Ectodermal cell (in vitro differentiated cells): ENCODE results near the gene WDR5B.
"Not testable (repeated sequence)": the region's sequence is repeated elsewhere in the genome, so short reads cannot be mapped to it uniquely, and the experiment has no call there.

Source experiments
- H3K27ac ChIP-seq: 2 replicates; pipeline ENCODE4 v1.7.0; 2013; ENCODE audit warnings: mild to moderate bottlenecking, low read depth, low read length; ENCODE audit not compliant: insufficient read depth, poor library complexity, severe bottlenecking
- H3K27me3 ChIP-seq: 2 replicates; pipeline ENCODE4 v1.7.0; 2013; ENCODE audit warnings: mild to moderate bottlenecking, low read length; ENCODE audit not compliant: insufficient read depth, control insufficient read depth, poor library complexity, severe bottlenecking
- H3K36me3 ChIP-seq: one replicate; pipeline ENCODE4 v1.7.0; 2013; ENCODE audit warnings: low read length; ENCODE audit not compliant: control insufficient read depth, insufficient read depth
- H3K4me1 ChIP-seq: one replicate; pipeline ENCODE4 v1.7.0; 2013; ENCODE audit warnings: low read length; ENCODE audit not compliant: control insufficient read depth, insufficient read depth
- H3K4me3 ChIP-seq: 2 replicates; pipeline ENCODE4 v1.7.0; 2013; ENCODE audit warnings: low read depth, low read length, control low read depth; ENCODE audit not compliant: insufficient read depth
- H3K9me3 ChIP-seq: 2 replicates; pipeline ENCODE4 v1.7.0; 2013; ENCODE audit warnings: mild to moderate bottlenecking, low read length, moderate library complexity; ENCODE audit not compliant: control insufficient read depth
- WGBS, 2 experiments: methylation state at CpG; one replicate each; pipeline ENCODE4 v1.1.7; 2013; ENCODE audit warnings: missing lambda C conversion rate in 2 of 2; 5-methylcytosine and 5-hydroxymethylcytosine counted together

Gene WDR5B

DNA sequence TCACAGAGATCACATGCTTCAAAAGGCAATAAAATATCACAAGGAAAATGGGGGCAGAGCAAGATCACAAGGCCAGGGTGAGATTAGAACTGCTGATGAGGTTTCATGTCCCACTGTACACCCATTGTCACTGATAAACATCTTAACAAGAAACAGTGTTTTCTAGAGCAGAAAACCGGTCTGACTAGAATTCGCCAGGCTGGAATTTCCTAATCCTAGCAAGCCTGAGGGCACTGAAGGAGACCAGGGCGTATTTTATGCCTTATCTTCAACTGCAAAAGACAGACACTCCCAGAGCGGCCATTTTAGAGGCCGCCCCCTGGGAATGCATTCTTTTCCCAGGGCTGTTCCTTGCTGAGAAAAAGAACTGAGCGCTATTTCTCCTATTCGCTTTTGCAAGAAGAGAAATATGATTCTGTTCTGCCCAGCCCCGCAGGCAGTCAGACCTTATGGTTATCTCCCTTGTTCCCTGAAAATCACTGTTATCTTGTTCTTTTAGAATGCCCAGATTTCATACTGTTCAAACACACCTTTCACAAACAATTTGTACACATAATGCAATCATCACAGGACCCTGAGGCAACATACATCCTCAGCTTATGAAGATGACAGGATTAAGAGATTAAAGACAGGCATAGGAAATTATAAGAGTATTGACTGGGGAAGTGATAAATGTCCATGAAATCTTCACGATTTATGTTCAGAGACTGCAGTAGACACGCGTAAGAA is 28.1 kb upstream of the WDR5B start:
- peak overlapping the region; percentile 36 for H3K27ac ChIP-seq

DNA sequence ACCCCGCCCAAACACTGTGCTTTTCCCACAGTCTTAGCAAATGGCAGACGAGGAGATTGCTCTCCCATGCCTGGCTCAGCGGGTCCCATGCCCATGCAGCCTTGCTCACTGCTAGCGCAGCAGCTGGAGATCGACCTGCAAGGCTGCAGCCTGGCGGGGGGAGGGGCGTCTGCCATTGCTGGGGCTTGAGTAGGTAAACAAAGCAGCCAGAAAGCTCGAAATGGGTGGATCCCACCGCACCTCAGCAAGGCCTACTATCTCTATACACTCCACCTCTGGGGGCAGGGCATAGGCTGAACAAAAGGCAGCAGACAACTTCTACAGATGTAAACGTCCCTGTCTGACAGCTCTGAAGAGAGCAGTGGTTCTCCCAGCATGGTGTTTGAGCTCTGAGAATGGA is 27.2 kb upstream of the WDR5B start:
- no peaks in the 10 kb centered on the region for H3K27me3 ChIP-seq
- H3K9me3 ChIP-seq: no peaks in the 10 kb centered on the region
- peaks cover 19% of the 10 kb centered on the region for H3K36me3 ChIP-seq
- no peak overlapping the region for H3K4me3 ChIP-seq
- 31% methylated on average over 10 of the region's 10 CpGs for WGBS, 2 experiments
- no peaks in the 10 kb centered on the region for H3K4me1 ChIP-seq
- no peak overlapping the region for H3K27ac ChIP-seq

More for the DNA sequence above, 28.1 kb upstream of the WDR5B start:
- H3K4me1 ChIP-seq, H3K9me3 ChIP-seq, H3K4me3 ChIP-seq, H3K27me3 ChIP-seq: not testable (repeated sequence)
- WGBS, 2 experiments: 91 to 95% methylated on average over 11 of the region's 11 CpGs
- peaks cover 24% of the 10 kb centered on the region for H3K36me3 ChIP-seq

DNA sequence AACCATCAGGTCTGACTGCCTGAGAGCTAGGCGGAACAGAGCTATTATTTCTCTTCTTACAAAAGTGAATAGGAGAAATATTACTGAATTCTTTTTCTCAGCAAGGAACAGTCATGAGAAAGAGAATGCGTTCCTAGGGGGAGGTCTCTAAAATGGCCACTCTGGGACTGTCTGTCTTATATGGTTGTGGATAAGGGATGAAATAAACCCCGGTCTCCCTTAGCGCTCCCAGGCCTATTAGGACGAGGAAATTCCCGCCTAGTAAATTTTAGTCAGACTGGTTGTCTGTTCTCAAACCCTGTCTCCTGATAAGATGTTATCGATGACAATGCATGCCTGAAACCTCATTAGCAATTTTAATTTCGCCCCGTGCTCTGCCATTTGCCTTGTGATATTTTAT is 20.1 kb upstream of the WDR5B start:
- 97 to 98% methylated on average over 9 of the region's 9 CpGs for WGBS, 2 experiments
- Histone ChIP-seq H3K4me3 (no peak overlapping the region), H3K36me3 (peaks cover 29% of the 10 kb centered on the region)

DNA sequence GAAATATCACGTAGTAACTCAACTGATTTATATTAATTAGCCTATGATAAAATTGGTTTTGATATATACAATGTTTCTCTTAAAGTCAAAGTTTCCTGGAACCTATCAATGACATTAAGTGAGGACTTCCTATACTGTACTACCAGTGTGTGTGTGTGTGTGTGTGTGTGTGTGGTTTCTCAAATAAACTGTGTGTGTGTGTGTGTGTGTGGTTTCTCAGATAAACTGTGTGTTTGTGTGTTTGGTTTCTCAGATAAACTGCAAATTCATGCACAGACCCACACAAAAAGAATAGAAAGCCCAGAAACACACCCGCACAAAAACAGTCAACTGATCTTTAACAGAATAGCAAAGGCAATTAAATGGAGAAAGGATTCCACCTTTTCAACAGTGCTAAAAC is 14.5 kb upstream of the WDR5B start:
- Histone ChIP-seq H3K9me3 (no peaks in the 10 kb centered on the region), H3K27ac (no peak overlapping the region), H3K36me3 (peaks cover 4% of the 10 kb centered on the region), H3K27me3 (no peaks in the 10 kb centered on the region), H3K4me1 (no peaks in the 10 kb centered on the region), H3K4me3 (no peak overlapping the region)
- WGBS, 2 experiments: 96 to 100% methylated on average over 1 to 2 of the region's 2 CpGs

More for the DNA sequence above, 20.1 kb upstream of the WDR5B start:
- Histone ChIP-seq H3K27me3 (no peaks in the 10 kb centered on the region), H3K9me3 (no peaks in the 10 kb centered on the region), H3K27ac (no peak overlapping the region), H3K4me1 (no peaks in the 10 kb centered on the region)

DNA sequence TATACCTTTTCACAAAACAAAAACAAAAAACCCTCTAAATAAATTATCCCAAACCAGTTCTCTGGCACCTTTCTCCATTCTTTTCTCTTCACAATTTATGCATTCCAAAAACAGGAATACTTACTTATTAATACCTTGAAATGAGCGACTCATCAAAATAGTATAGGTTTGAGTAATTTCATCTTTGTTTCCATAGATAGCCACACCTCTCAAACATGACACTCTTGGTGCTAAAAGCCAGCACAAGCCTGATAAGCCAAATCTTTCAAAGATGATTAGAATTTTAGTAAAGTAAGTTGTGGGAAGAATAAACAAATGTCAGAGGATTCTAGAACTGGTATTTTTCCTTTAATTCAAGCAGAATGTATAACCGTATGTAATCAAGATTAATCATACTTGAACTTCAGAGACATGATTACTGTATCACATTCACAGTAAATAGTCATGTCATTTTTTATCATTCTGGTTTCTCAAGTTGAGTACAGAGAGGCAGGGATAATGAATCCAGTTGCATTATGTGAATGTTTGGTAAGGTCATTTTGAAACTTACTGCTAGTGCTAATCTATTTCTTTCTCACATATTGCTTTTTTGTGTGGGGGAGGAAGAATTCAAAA is 12.1 kb upstream of the WDR5B start:
- H3K36me3 ChIP-seq: peaks cover 4% of the 10 kb centered on the region
- H3K9me3 ChIP-seq: no peaks in the 10 kb centered on the region
- H3K27me3 ChIP-seq: no peaks in the 10 kb centered on the region
- 93 to 100% methylated on average over 1 to 2 of the region's 2 CpGs for WGBS, 2 experiments
- no peaks in the 10 kb centered on the region for H3K4me1 ChIP-seq
- H3K27ac ChIP-seq: no peak overlapping the region
- no peak overlapping the region for H3K4me3 ChIP-seq

DNA sequence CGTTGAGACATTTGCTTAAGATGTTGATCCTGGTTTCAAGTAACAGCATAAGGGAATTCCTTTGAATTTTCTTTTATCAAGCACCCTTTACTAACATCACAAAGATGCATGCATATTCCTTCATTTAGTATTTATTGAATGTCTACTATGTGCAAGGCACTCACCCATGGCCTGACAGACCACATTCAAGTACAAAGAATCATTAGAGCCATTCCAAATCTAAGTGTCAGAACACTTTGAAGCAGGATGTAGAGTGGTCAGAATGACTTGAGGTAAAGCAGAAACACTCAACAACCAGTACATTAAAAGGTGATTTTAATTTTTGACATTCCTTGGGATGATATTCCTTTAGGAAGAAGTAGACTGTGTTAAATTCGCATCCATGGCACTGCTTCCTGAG is 6.0 kb upstream of the WDR5B start:
- no peak overlapping the region for H3K4me3 ChIP-seq
- no peaks in the 10 kb centered on the region for H3K27me3 ChIP-seq
- no peaks in the 10 kb centered on the region for H3K36me3 ChIP-seq
- no peaks in the 10 kb centered on the region for H3K9me3 ChIP-seq
- peaks cover 4% of the 10 kb centered on the region for H3K4me1 ChIP-seq
- no peak overlapping the region for H3K27ac ChIP-seq
- WGBS, 2 experiments: 97 to 98% methylated on average over 2 of the region's 2 CpGs

DNA sequence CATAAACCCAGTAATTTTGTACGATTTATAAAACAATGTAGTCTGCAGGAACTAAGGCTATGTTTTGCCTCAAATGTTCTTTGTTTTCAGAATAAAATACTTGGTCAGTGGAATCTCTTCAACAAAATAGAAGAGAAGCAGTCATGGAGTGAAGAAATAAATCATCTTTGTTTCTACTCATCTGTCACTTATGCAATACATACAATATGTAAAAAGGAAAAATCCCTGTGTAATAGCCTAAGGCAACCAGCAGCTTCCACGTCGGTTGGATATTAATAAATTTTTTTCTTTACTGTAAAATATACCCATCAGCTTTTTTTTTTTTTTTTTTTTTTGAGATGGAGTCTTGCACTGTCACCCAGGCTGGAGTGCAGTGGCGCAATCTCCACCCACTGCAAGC is 5.2 kb upstream of the WDR5B start:
- Histone ChIP-seq H3K4me3 (no peak overlapping the region), H3K27me3 (no peaks in the 10 kb centered on the region), H3K4me1 (peaks cover 4% of the 10 kb centered on the region), H3K36me3 (no peaks in the 10 kb centered on the region), H3K9me3 (no peaks in the 10 kb centered on the region), H3K27ac (no peak overlapping the region)
- WGBS, 2 experiments: 89 to 94% methylated on average over 2 of the region's 4 CpGs

DNA sequence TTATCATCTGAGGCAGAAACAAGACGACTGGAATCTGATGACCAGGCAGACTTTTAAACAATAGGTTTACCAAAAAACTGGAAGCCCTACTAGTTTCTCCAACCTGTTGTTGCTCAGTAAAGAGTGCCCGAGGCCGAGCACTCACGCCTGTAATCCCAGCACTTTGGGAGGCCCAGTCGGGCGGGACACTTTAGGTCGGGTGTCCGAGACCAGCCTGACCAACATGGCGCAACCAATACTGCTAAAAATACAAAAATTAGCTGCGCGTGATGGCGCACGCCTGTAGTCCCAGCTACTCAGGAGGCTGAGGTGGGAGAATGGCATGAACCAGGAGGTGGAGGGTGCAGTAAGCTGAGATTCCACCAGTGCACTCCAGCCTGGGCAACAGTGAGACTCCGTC is 1.1 kb upstream of the WDR5B start:
- 73 to 75% methylated on average over 14 of the region's 14 CpGs for WGBS, 2 experiments
- Histone ChIP-seq H3K36me3 (no peaks in the 10 kb centered on the region), H3K27ac (no peak overlapping the region), H3K27me3 (no peaks in the 10 kb centered on the region), H3K9me3 (no peaks in the 10 kb centered on the region), H3K4me3 (peak overlapping the region; percentile 98), H3K4me1 (peaks cover 14% of the 10 kb centered on the region)

DNA sequence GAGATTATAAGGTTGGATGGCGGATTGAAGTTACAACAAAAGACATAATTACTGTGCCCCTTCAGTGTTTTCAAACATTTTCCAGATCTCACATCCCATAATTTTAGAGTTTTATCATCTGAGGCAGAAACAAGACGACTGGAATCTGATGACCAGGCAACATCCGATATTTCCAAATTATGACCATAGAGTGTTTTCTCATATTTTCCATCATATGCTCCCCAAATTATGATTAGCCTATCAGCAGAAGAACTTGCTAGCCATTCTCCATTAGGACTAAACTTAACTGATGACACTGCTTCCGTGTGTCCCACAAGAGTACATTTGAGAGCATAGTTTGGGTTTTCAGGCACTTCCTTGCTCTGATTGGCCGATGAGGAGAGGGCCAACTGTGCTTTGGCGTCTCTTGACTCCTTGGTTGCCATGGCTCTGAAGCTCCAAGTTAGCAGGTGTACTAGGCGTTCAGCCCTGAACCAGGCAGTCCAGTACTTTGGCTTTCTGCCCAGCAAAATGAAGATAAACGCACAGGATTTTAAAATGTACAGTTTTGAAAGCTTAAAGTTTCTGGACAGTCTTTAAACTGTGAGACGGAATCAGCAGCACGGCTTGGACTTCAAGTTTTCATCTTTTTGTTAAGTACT is 638 bp downstream of the WDR5B start:
- Histone ChIP-seq H3K27ac (peak overlapping the region; percentile 79), H3K36me3 (no peaks in the 10 kb centered on the region), H3K4me3 (peak overlapping the region; percentile 98), H3K27me3 (no peaks in the 10 kb centered on the region), H3K4me1 (peaks cover 14% of the 10 kb centered on the region), H3K9me3 (no peaks in the 10 kb centered on the region)
- 28 to 30% methylated on average over 10 of the region's 10 CpGs for WGBS, 2 experiments

DNA sequence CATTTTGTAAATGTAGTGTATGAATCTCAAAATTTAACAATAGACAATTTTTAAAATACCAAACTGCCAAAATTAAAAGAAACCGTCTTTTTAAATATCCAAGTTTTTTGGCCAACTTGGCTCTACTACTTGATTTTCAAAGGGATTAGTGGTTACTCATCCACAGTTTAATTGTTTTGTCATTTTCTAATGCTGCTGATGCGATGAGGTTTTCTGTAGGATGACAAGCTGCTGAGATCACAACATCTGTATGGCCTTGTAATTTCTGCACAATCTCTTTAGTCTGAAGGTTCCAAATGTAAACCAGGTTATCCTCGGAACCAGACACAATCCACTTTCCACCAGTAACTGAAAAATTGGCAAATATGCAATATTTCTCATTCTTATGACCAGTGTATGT is 1.5 kb downstream of the WDR5B start:
- peaks cover 14% of the 10 kb centered on the region for H3K4me1 ChIP-seq
- WGBS, 2 experiments: 93% methylated on average over 3 of the region's 3 CpGs
- H3K4me3 ChIP-seq: peak overlapping the region; percentile 98
- H3K27ac ChIP-seq: no peak overlapping the region
- H3K36me3 ChIP-seq: no peaks in the 10 kb centered on the region
- H3K27me3 ChIP-seq: no peaks in the 10 kb centered on the region
- H3K9me3 ChIP-seq: no peaks in the 10 kb centered on the region
